GM19438 (cell line): ENCODE results near the gene ZFP36L1.

Source experiments
- ATAC-seq: cut with Tn5 transposase; IDR thresholded peaks from one replicate; pipeline ENCODE4 v1.9.1; 2021; ENCODE audit warnings: low read depth; ENCODE audit not compliant: unreplicated experiment

Gene ZFP36L1

GRCh38 chr14:68744613-68745012 is 48.3 kb downstream of the ZFP36L1 start:
- ATAC-seq = no peak

GRCh38 chr14:68741839-68742470 is 50.9 kb downstream of the ZFP36L1 start:
- no peak for ATAC-seq

GRCh38 chr14:68741477-68741791 is 51.4 kb downstream of the ZFP36L1 start:
- no peak for ATAC-seq

GRCh38 chr14:68740788-68741476 is 51.9 kb downstream of the ZFP36L1 start:
- no peak for ATAC-seq

- no peak for ATAC-seq
Observed at GRCh38 chr14:68739701-68740100, 53.2 kb downstream of the ZFP36L1 start.

GRCh38 chr14:68738559-68738958 is 54.3 kb downstream of the ZFP36L1 start:
- no peak for ATAC-seq
